Ovary (tissue), 3 donors: ENCODE results near the gene KCTD10.

Experiments
- POLR2A ChIP-seq: fragments of 450-650 bp; IDR thresholded peaks from one replicate; pipeline ENCODE4 v1.6.1; 2017; ENCODE audit warnings: antibody characterized with exemption, mild to moderate bottlenecking, moderate library complexity
- TF ChIP-seq, protein P1 (sequence below), 3 donors: fragments of 450-650 bp in 2 of 3; fragments of 200-600 bp in 1 of 3; IDR thresholded peaks; one replicate each; pipeline versions ENCODE4 v1.5.1 to v1.8.0; 2016 to 2022; ENCODE audit warnings: antibody characterized with exemption in 3 of 3, mild to moderate bottlenecking in 1 of 3
- donor health status: DM: no; HTN: no; CAD: no.

DNA sequence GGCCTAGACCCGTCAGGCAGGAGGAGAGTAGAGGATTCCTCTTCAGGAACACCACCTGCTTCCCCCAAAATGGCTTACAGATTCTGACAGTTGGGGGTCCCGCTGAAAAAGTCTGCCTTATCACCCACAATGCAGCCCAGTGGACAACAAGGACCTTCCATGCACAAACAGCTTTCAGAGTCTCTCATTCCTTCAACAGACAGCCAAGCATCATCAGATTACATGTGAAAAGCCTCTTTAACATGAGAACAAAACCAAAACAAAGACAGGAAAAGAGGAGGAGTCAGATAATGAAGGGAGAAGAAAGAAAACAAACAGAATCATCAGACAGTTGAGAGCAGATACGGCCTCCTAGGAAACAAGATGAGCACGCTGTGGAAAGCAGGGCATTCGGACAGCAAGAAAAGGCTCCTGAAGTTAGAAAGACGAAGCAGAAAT, 18.3 kb downstream of the KCTD10 start:
- TF ChIP-seq, protein P1, sequence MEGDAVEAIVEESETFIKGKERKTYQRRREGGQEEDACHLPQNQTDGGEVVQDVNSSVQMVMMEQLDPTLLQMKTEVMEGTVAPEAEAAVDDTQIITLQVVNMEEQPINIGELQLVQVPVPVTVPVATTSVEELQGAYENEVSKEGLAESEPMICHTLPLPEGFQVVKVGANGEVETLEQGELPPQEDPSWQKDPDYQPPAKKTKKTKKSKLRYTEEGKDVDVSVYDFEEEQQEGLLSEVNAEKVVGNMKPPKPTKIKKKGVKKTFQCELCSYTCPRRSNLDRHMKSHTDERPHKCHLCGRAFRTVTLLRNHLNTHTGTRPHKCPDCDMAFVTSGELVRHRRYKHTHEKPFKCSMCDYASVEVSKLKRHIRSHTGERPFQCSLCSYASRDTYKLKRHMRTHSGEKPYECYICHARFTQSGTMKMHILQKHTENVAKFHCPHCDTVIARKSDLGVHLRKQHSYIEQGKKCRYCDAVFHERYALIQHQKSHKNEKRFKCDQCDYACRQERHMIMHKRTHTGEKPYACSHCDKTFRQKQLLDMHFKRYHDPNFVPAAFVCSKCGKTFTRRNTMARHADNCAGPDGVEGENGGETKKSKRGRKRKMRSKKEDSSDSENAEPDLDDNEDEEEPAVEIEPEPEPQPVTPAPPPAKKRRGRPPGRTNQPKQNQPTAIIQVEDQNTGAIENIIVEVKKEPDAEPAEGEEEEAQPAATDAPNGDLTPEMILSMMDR (IDR thresholded peaks at IDR 0.05): no peak
- TF ChIP-seq POLR2A: no peak
